ENCODE measurements around the gene PHF20.

- TF ChIP-seq EZH2 (IDR thresholded peaks at IDR 0.05; ENCODE audit: insufficient read depth, low read length) (no peak), CTCF (IDR thresholded peaks at IDR 0.05; ENCODE audit: insufficient read depth, low read depth, low read length) (no peak)
Observed at GRCh38 chr20:35735826-35736470, 35.9 kb upstream of the PHF20 start.

All from astrocyte (in vitro differentiated cells and primary cell).